Measurements from ENCODE around the gene ACACB. TPM values are rescaled to one million over a fixed set of nuclear protein-coding genes. Genes with fewer than 3 reads are reported as not detected.

ACACB gene
- total RNA-seq, 1 donor: 28.8 TPM

GRCh38 chr12:109292342-109292711 lies 175.9 kb downstream of the ACACB start:
- DNase-seq (ENCODE audit: low read depth in 2 of 3, low spot score in 2 of 3): no peak

- DNase-seq (ENCODE audit: low read depth in 2 of 3, low spot score in 2 of 3): no peak
These were observed 176.7 kb downstream of the ACACB start for GRCh38 chr12:109293106-109293505.

- no peak for DNase-seq (ENCODE audit: low read depth in 2 of 3, low spot score in 2 of 3)
These were observed 178.0 kb downstream of the ACACB start for GRCh38 chr12:109294286-109294796.

- DNase-seq (ENCODE audit: low read depth in 2 of 3, low spot score in 2 of 3): no peak
These were observed 179.5 kb downstream of the ACACB start for GRCh38 chr12:109295764-109296425.

- no peak for DNase-seq (ENCODE audit: low read depth in 2 of 3, low spot score in 2 of 3)
These were observed 180.0 kb downstream of the ACACB start for GRCh38 chr12:109296431-109296830.

GRCh38 chr12:109299849-109300248 lies 183.5 kb downstream of the ACACB start:
- no peak for DNase-seq (ENCODE audit: low read depth in 2 of 3, low spot score in 2 of 3)

- DNase-seq (ENCODE audit: low read depth in 2 of 3, low spot score in 2 of 3): no peak
These were observed 185.3 kb downstream of the ACACB start for GRCh38 chr12:109301643-109302168.

GRCh38 chr12:109302358-109302757 lies 186.0 kb downstream of the ACACB start:
- peak in 1 of 3 donors; percentile 26 for DNase-seq (ENCODE audit: low read depth in 2 of 3, low spot score in 2 of 3)

GRCh38 chr12:109302770-109303169 lies 186.4 kb downstream of the ACACB start:
- no peak for DNase-seq (ENCODE audit: low read depth in 2 of 3, low spot score in 2 of 3)

- no peak for DNase-seq (ENCODE audit: low read depth in 2 of 3, low spot score in 2 of 3)
These were observed 188.1 kb downstream of the ACACB start for GRCh38 chr12:109304485-109304884.

- no peak for DNase-seq (ENCODE audit: low read depth in 2 of 3, low spot score in 2 of 3)
These were observed 189.2 kb downstream of the ACACB start for GRCh38 chr12:109305547-109305946.

- DNase-seq (ENCODE audit: low read depth in 2 of 3, low spot score in 2 of 3): no peak
These were observed 190.7 kb downstream of the ACACB start for GRCh38 chr12:109307051-109307450.

- DNase-seq (ENCODE audit: low read depth in 2 of 3, low spot score in 2 of 3): peak in 1 of 3 donors; percentile 14
These were observed 192.4 kb downstream of the ACACB start, which contains the start of gene FOXN4 for GRCh38 chr12:109308534-109309380. FOXN4 (minus strand) TSS chr12:109309284; CDS start chr12:109308321, 963 bp downstream.

GRCh38 chr12:109309381-109310246 lies 193.2 kb downstream of the ACACB start:
- peak in 1 of 3 donors; percentile 15 for DNase-seq (ENCODE audit: low read depth in 2 of 3, low spot score in 2 of 3)

GRCh38 chr12:109310247-109311125 lies 194.1 kb downstream of the ACACB start:
- peak in 2 of 3 donors; percentile 17 to 24 for DNase-seq (ENCODE audit: low read depth in 2 of 3, low spot score in 2 of 3)
